Thyroid gland (tissue), 4 donors: Measurements from ENCODE around the gene NR1I2. TPM values are rescaled to one million over a fixed set of nuclear protein-coding genes. Genes with fewer than 3 reads are reported as not detected.

Source experiments
- DNase-seq, 2 donors: peaks; one replicate each; pipeline ENCODE4 v3.0.0-alpha.2; 2019
- H3K27ac ChIP-seq, 3 donors: fragments of 200-600 bp; sonication (generic); 1 replicate in 2 of 3; 2 replicates in 1 of 3; pipeline ENCODE4 v1.5.1; 2016 to 2019; ENCODE audit warnings: mild to moderate bottlenecking in 1 of 3, moderate library complexity in 1 of 3
- H3K27me3 ChIP-seq: fragments of 200-600 bp; sonication (generic); one replicate; pipeline ENCODE4 v1.5.1; 2019
- H3K36me3 ChIP-seq, 2 donors: fragments of 200-600 bp; sonication (generic); one replicate each; pipeline ENCODE4 v1.5.1; 2016 to 2019
- H3K4me1 ChIP-seq, 2 donors: fragments of 200-600 bp; sonication (generic); one replicate each; pipeline ENCODE4 v1.5.1; 2017 to 2019
- H3K4me3 ChIP-seq, 3 donors: fragments of 200-600 bp; sonication (generic); replicated peaks in 1 of 3; 1 replicate in 2 of 3; 2 replicates in 1 of 3; pipeline ENCODE4 v1.5.1; 2016; ENCODE audit warnings: mild to moderate bottlenecking in 1 of 3
- H3K9me3 ChIP-seq: fragments of 200-600 bp; sonication (generic); one replicate; pipeline ENCODE4 v1.5.1; 2017
- CTCF ChIP-seq, 6 experiments: fragments of 200-600 bp in 3 of 6; fragments of 450-650 bp in 3 of 6; sonication (generic) in 3 of 6; IDR thresholded peaks; one replicate each; pipeline ENCODE4 v1.5.1; 2016 to 2019; ENCODE audit warnings: antibody characterized with exemption in 6 of 6, mild to moderate bottlenecking in 2 of 6, inconsistent platforms in 1 of 6, moderate library complexity in 1 of 6
- POLR2A ChIP-seq, 2 donors: fragments of 450-650 bp; IDR thresholded peaks; one replicate each; pipeline ENCODE4 v1.6.1; 2017; ENCODE audit warnings: antibody characterized with exemption in 2 of 2, mild to moderate bottlenecking in 2 of 2, moderate library complexity in 1 of 2
- WGBS, 2 donors: methylation state at CpG; one replicate each; pipeline ENCODE4 v1.1.5; 2017; 5-methylcytosine and 5-hydroxymethylcytosine counted together
- intact Hi-C: fragments of 100-400 bp; cut with DNase I; formaldehyde crosslinking; loops from one replicate; pipeline ENCODE4 v1.15.1; 2023
- total RNA-seq, 4 donors: library from RNA; depleted of rRNA; stranded (reverse); fragments of >200 nt; gene quantifications; one replicate each; pipeline ENCODE4 v1.2.3, GENCODE V29; 2016

Gene NR1I2
- total RNA-seq, 4 donors from 2014 or later: 0.54 to 0.67 TPM; not detected in 2

- no peaks in the 10 kb centered on the region for H3K4me1 ChIP-seq
- no peak overlapping the region for H3K4me3 ChIP-seq
- intact Hi-C loops: no loop called here
- no peak for DNase-seq
- no peaks in the 10 kb centered on the region for H3K36me3 ChIP-seq
- H3K27ac ChIP-seq: no peak overlapping the region
- 92 to 93% methylated on average over 2 of the region's 2 CpGs for WGBS, 2 donors
- H3K9me3 ChIP-seq: no peaks in the 10 kb centered on the region
- TF ChIP-seq CTCF (IDR thresholded peaks at IDR 0.05): no peak
- no peak for TF ChIP-seq POLR2A (IDR thresholded peaks at IDR 0.05)
- no peaks in the 10 kb centered on the region for H3K27me3 ChIP-seq
Measured at GRCh38 chr3:119783255-119783654, 1.4 kb downstream of the NR1I2 start.

DNA sequence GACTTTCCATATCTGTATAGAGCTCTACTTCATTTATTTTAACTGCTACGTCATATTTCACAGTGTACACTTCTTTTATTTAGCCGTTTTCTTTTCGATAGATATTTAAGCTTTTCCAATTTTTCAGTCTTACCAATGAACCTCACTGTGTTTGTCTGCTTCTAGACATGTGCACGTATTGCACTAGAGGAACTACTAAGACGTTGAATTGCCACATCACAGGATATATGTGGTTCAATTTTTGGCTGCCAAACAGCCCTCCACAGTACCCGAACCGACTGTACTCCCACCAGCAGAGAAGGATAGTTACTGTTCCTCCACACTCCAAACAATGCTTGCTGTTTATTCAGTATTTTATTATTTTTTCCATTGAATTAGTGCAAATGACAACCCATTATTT lies 2.0 kb downstream of the NR1I2 start:
- TF ChIP-seq POLR2A (IDR thresholded peaks at IDR 0.05): no peak
- TF ChIP-seq CTCF (IDR thresholded peaks at IDR 0.05): no peak
- no peaks in the 10 kb centered on the region for H3K4me1 ChIP-seq
- WGBS, 2 donors: 72 to 78% methylated on average over 7 of the region's 7 CpGs
- H3K36me3 ChIP-seq: no peaks in the 10 kb centered on the region
- no peak for DNase-seq
- intact Hi-C loops: no loop called here
- H3K27ac ChIP-seq: no peak overlapping the region
- no peaks in the 10 kb centered on the region for H3K27me3 ChIP-seq
- H3K4me3 ChIP-seq: no peak overlapping the region
- no peaks in the 10 kb centered on the region for H3K9me3 ChIP-seq

GRCh38 chr3:119786409-119786808 lies 4.5 kb downstream of the NR1I2 start:
- no peaks in the 10 kb centered on the region for H3K36me3 ChIP-seq
- no peaks in the 10 kb centered on the region for H3K4me1 ChIP-seq
- DNase-seq: no peak
- no peak overlapping the region for H3K27ac ChIP-seq
- WGBS, 2 donors: 89 to 95% methylated on average over 2 of the region's 2 CpGs
- H3K4me3 ChIP-seq: no peak overlapping the region
- no peaks in the 10 kb centered on the region for H3K9me3 ChIP-seq
- H3K27me3 ChIP-seq: no peaks in the 10 kb centered on the region
- no peak for TF ChIP-seq POLR2A (IDR thresholded peaks at IDR 0.05)
- TF ChIP-seq CTCF (IDR thresholded peaks at IDR 0.05): no peak
- intact Hi-C loops: no loop called here

- H3K4me3 ChIP-seq: no peak overlapping the region
- no peaks in the 10 kb centered on the region for H3K9me3 ChIP-seq
- no peak overlapping the region for H3K27ac ChIP-seq
- H3K4me1 ChIP-seq: no peaks in the 10 kb centered on the region
- no peak for DNase-seq
- no peaks in the 10 kb centered on the region for H3K36me3 ChIP-seq
- WGBS, 2 donors: 90 to 96% methylated on average over 3 of the region's 3 CpGs
- intact Hi-C loops: no loop called here
- no peaks in the 10 kb centered on the region for H3K27me3 ChIP-seq
- TF ChIP-seq POLR2A (IDR thresholded peaks at IDR 0.05) (no peak), CTCF (IDR thresholded peaks at IDR 0.05) (no peak)
Measured at GRCh38 chr3:119790369-119790768, 8.5 kb downstream of the NR1I2 start.

DNA sequence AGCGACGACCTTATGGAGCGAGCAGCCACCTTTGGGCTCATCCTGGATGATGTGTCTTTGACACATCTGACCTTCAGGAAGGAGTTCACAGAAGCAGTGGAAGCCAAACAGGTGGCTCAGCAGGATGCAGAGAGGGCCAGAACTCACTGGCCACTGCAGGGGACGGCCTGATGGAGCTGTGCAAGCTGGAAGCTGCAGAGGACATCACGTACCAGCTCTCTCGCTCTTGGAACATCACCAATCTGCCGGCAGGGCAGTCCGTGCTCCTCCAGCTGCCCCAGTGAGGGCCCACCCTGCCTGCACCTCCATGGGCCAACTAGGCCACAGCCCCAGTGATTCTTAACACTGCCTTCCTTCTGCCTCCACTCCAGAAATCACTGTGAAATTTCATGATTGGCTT lies 10.4 kb downstream of the NR1I2 start:
- Histone ChIP-seq H3K4me3 (no peak overlapping the region), H3K36me3 (no peaks in the 10 kb centered on the region), H3K4me1 (no peaks in the 10 kb centered on the region), H3K27me3 (no peaks in the 10 kb centered on the region), H3K27ac (no peak overlapping the region), H3K9me3 (no peaks in the 10 kb centered on the region)
- WGBS, 2 donors: 89 to 95% methylated on average over 8 of the region's 8 CpGs
- TF ChIP-seq CTCF (IDR thresholded peaks at IDR 0.05) (no peak), POLR2A (IDR thresholded peaks at IDR 0.05) (no peak)
- no peak for DNase-seq
- intact Hi-C loops: no loop called here
